Caco-2 (cell line): ENCODE results near the gene ZSCAN23. TPM values are rescaled to one million over a fixed set of nuclear protein-coding genes. Genes with fewer than 3 reads are reported as not detected.

Experiments
- BruUV-seq: library from RNA; stranded (reverse); fragments of 400-500 nt; replicated peaks from 2 replicates; lab custom pipeline; 2021; lab: Mats Ljungman, UMichigan
- CTCF ChIA-PET: fragments of 300-600 bp; sonication (Branson Sonifier 250); formaldehyde crosslinking; loops from one replicate; lab custom pipeline; 2022; ENCODE audit warnings: antibody characterized with exemption; lab: Charles Lee
- POLR2A ChIA-PET: fragments of 300-600 bp; sonication (Branson Sonifier 250); formaldehyde crosslinking; loops from one replicate; lab custom pipeline; 2022; ENCODE audit warnings: antibody characterized with exemption; lab: Charles Lee
- DNase-seq, 2 experiments: peaks; one replicate each; pipeline versions ENCODE4 v3.0.0 to v3.0.0-alpha.2; 2020 to 2022
- H3K27me3 ChIP-seq: replicated peaks from 2 replicates; pipeline ENCODE4 v1.6.0; 2011; ENCODE audit warnings: low read length; ENCODE audit not compliant: control insufficient read depth, insufficient read depth
- H3K36me3 ChIP-seq: 2 replicates; pipeline ENCODE4 v1.5.1; 2011; ENCODE audit warnings: low read length; ENCODE audit not compliant: control insufficient read depth, insufficient read depth
- H3K4me1 ChIP-seq: fragments of 250-450 bp; sonication (Bioruptor Pico); 2 replicates; pipeline ENCODE4 v1.5.1; 2020; ENCODE audit warnings: mild to moderate bottlenecking
- H3K4me3 ChIP-seq: 2 replicates; pipeline ENCODE4 v1.5.1; 2011; ENCODE audit warnings: low read depth, mild to moderate bottlenecking, control low read depth, low read length
- H3K9me3 ChIP-seq: fragments of 250-450 bp; sonication (Bioruptor Pico); 2 replicates; pipeline ENCODE4 v1.5.1; 2020; ENCODE audit warnings: mild to moderate bottlenecking, moderate library complexity
- H3K27ac Mint-ChIP-seq: one replicate; pipeline ENCODE4 v1.8.0; 2022; ENCODE audit warnings: mixed read lengths; ENCODE audit not compliant: unreplicated experiment
- H3K27me3 Mint-ChIP-seq: one replicate; pipeline ENCODE4 v1.8.0; 2022; ENCODE audit warnings: mixed read lengths; ENCODE audit not compliant: insufficient read depth, unreplicated experiment
- H3K36me3 Mint-ChIP-seq: one replicate; pipeline ENCODE4 v1.8.0; 2022; ENCODE audit warnings: mild to moderate bottlenecking, mixed read lengths; ENCODE audit not compliant: insufficient read depth, unreplicated experiment
- H3K4me1 Mint-ChIP-seq: one replicate; pipeline ENCODE4 v1.8.0; 2022; ENCODE audit warnings: low read depth, mixed read lengths; ENCODE audit not compliant: unreplicated experiment
- H3K4me3 Mint-ChIP-seq: one replicate; pipeline ENCODE4 v1.8.0; 2022; ENCODE audit warnings: mild to moderate bottlenecking, moderate library complexity, mixed read lengths; ENCODE audit not compliant: unreplicated experiment
- H3K9me3 Mint-ChIP-seq: one replicate; pipeline ENCODE4 v1.8.0; 2022; ENCODE audit warnings: mixed read lengths; ENCODE audit not compliant: unreplicated experiment
- intact Hi-C: fragments of 100-400 bp; cut with micrococcal nuclease; formaldehyde crosslinking; loops from one replicate; pipeline ENCODE4 v1.10.0; 2022; ENCODE audit not compliant: unreplicated experiment
- total RNA-seq: library from RNA; stranded (reverse); gene quantifications from 2 replicates; pipeline ENCODE4 v1.2.3, GENCODE V29; 2022
- TF ChIP-seq, protein P1 (sequence below), 2 experiments: fragments of 200-600 bp in 1 of 2; IDR thresholded peaks; 1 replicate in 1 of 2; 2 replicates in 1 of 2; pipeline versions ENCODE4 v1.5.1 to v1.8.0; 2011 to 2022; ENCODE audit warnings: antibody characterized with exemption in 1 of 2, control low read depth in 1 of 2, inconsistent platforms in 1 of 2, low read depth in 1 of 2, low read length in 1 of 2, mild to moderate bottlenecking in 1 of 2, moderate library complexity in 1 of 2; ENCODE audit not compliant: insufficient read depth in 1 of 2, severe bottlenecking in 1 of 2, unreplicated experiment in 1 of 2

Gene ZSCAN23
- total RNA-seq, 1 experiment from 2014 or later: not detected

DNA sequence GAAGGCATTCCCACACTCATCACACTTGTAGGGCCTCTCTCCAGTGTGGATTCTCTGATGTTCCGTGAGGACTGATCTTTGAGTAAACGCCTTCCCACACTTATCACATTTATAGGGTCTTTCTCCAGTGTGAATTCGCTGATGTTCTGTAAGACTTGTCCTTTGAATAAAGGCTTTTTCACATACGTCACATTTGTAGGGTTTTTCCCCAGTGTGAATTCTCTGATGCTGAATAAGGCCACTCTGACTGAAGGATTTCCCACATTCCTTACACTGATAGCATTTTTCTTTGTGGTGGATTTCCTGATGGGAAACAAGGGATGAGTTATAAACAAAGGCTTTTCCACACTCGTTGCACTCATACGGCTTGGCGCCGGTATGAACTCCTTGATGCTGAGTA lies 52.6 kb downstream of the ZSCAN23 start:
- no peak overlapping the region for H3K4me3 ChIP-seq
- no TSS peak for BruUV-seq
- ChIA-PET CTCF (no interaction called here), POLR2A (no interaction called here)
- H3K36me3 ChIP-seq: no peaks in the 10 kb centered on the region
- Mint-ChIP-seq H3K27ac (no peak overlapping the region), H3K27me3 (peaks cover 12% of the 10 kb centered on the region), H3K36me3 (no peaks in the 10 kb centered on the region), H3K4me1 (no peaks in the 10 kb centered on the region), H3K4me3 (no peak overlapping the region), H3K9me3 (no peaks in the 10 kb centered on the region)
- H3K27me3 ChIP-seq: no peaks in the 10 kb centered on the region
- H3K4me1 ChIP-seq: no peaks in the 10 kb centered on the region
- intact Hi-C loops: no loop called here
- TF ChIP-seq, protein P1, sequence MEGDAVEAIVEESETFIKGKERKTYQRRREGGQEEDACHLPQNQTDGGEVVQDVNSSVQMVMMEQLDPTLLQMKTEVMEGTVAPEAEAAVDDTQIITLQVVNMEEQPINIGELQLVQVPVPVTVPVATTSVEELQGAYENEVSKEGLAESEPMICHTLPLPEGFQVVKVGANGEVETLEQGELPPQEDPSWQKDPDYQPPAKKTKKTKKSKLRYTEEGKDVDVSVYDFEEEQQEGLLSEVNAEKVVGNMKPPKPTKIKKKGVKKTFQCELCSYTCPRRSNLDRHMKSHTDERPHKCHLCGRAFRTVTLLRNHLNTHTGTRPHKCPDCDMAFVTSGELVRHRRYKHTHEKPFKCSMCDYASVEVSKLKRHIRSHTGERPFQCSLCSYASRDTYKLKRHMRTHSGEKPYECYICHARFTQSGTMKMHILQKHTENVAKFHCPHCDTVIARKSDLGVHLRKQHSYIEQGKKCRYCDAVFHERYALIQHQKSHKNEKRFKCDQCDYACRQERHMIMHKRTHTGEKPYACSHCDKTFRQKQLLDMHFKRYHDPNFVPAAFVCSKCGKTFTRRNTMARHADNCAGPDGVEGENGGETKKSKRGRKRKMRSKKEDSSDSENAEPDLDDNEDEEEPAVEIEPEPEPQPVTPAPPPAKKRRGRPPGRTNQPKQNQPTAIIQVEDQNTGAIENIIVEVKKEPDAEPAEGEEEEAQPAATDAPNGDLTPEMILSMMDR (IDR thresholded peaks at IDR 0.05; ENCODE audit: insufficient read depth in 1 of 2, low read depth in 1 of 2, low read length in 1 of 2, severe bottlenecking in 1 of 2, unreplicated experiment in 1 of 2): no peak
- DNase-seq: no peak
- no peaks in the 10 kb centered on the region for H3K9me3 ChIP-seq

DNA sequence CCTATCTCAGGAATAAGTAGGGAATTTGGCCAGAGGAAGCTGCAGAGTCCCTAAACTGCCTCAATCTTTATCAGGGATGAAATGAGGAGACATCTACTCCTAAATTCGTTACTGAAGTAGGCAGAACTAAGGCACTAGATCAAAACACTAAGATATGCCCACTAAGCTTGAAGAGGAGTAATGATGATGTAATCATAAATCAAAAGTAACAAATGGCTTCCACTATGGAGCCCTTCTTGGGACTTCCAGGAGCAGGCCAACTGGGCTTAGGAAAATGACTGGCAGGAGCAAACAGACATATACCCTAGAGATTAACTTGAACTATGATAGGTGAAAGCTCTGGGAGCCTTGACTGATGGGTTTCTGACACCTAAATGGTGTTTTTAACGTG lies 59.2 kb downstream of the ZSCAN23 start:
- CTCF ChIA-PET: interaction anchor here (1.0 to 2.1 kb wide), 6 partner anchors 28 to 261 kb away, joined by 3 to 26 read pairs (median 5); partner anchors contain the start of genes PGBD1, ZKSCAN3, ZSCAN16 and ZSCAN26
- BruUV-seq: no TSS peak
- H3K4me1 ChIP-seq: peaks cover 11% of the 10 kb centered on the region; the same call in 1 of the 2 replicates
- POLR2A ChIA-PET: interaction anchor here (1.0 to 1.9 kb wide), 3 partner anchors 12 to 48 kb away, joined by 3 to 17 read pairs (median 6); partner anchors contain the start of gene ZSCAN31
- no peak overlapping the region for H3K27ac Mint-ChIP-seq
- no peak overlapping the region; the same call in 1 of the 2 replicates for H3K4me3 ChIP-seq
- DNase-seq: no peak
- intact Hi-C loops: no loop called here
- no peaks in the 10 kb centered on the region for H3K36me3 ChIP-seq
- no peaks in the 10 kb centered on the region for H3K27me3 ChIP-seq
- H3K27me3 Mint-ChIP-seq: peaks cover 7% of the 10 kb centered on the region
- no peaks in the 10 kb centered on the region for H3K9me3 Mint-ChIP-seq
- H3K36me3 Mint-ChIP-seq: peaks cover 8% of the 10 kb centered on the region
- peak overlapping the region; percentile 82 for H3K4me3 Mint-ChIP-seq
- no peaks in the 10 kb centered on the region for H3K9me3 ChIP-seq
- TF ChIP-seq, protein P1 (IDR thresholded peaks at IDR 0.05; ENCODE audit: insufficient read depth in 1 of 2, low read depth in 1 of 2, low read length in 1 of 2, severe bottlenecking in 1 of 2, unreplicated experiment in 1 of 2): no peak
- peaks cover 18% of the 10 kb centered on the region for H3K4me1 Mint-ChIP-seq

DNA sequence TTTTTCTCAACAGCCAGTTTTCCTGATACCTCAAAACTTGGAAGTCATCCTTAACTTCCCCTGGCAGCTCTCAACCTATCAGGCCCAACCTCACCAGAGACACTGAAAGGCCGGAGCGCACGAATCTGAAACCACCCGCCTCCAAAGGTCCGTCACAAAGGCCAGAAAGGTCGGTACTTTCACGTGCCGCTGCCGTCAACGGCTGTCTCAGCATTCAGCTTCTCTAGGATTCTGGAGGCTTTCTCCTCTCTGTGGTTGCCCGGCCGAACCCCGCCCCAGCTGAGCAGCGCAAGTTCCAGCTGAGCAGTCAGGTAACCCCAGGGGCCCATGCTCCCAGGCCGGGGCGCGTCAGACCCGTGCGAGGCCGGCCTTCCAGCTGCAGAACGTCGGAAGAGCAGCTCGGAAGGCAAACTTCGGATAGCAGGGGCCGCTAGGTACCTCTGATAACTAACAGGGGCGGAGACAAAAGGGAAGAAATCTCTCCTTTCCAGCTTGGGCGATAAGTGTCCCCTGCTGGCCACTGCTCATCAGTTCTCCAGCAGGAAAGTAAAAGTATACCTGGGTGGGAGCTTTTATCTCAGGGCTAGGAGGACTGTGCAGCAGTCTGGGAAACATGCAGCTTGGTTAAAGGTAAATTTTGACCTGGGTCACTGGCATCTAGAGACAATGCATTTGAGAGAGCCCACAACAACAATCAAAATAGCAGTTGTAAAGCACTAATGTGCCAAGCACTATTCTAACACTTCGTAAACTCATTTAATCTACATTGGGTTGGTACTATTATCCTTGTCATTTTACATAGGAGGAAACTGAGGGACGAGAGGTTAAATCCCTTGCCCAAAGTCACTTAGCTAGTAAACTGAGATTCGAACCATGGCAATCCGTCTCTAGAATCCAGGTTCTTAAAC lies 59.8 kb downstream of the ZSCAN23 start:
- Histone ChIP-seq H3K4me3 (peak overlapping the region; percentile 50), H3K36me3 (no peaks in the 10 kb centered on the region), H3K27me3 (no peaks in the 10 kb centered on the region), H3K4me1 (peaks cover 11% of the 10 kb centered on the region; the same call in 1 of the 2 replicates), H3K9me3 (peaks cover 6% of the 10 kb centered on the region; the same call in 1 of the 2 replicates)
- H3K4me3 Mint-ChIP-seq: peak overlapping the region; percentile 82
- intact Hi-C loops: loop anchor here (1.0 to 2.0 kb wide), 6 partner anchors 27 to 259 kb away; partner anchors contain the start of genes PGBD1, ZKSCAN4, ZSCAN16 and ZSCAN9
- POLR2A ChIA-PET: interaction anchor here (0.6 to 1.9 kb wide), 10 partner anchors 11 to 545 kb away, joined by 3 to 17 read pairs (median 4); partner anchors contain the start of genes PGBD1, ZKSCAN4, ZSCAN26 and ZSCAN31
- peaks cover 8% of the 10 kb centered on the region for H3K36me3 Mint-ChIP-seq
- TF ChIP-seq, protein P1 (IDR thresholded peaks at IDR 0.05; ENCODE audit: insufficient read depth in 1 of 2, low read depth in 1 of 2, low read length in 1 of 2, severe bottlenecking in 1 of 2, unreplicated experiment in 1 of 2): peak; percentile 57 to 76
- peaks cover 7% of the 10 kb centered on the region for H3K27me3 Mint-ChIP-seq
- H3K27ac Mint-ChIP-seq: peak overlapping the region; percentile 87
- H3K4me1 Mint-ChIP-seq: peaks cover 18% of the 10 kb centered on the region
- BruUV-seq: no TSS peak
- no peaks in the 10 kb centered on the region for H3K9me3 Mint-ChIP-seq
- CTCF ChIA-PET: interaction anchor here (0.8 to 2.1 kb wide), 9 partner anchors 27 to 261 kb away, joined by 3 to 26 read pairs (median 6); partner anchors contain the start of genes PGBD1, ZKSCAN3, ZKSCAN8 and ZSCAN16
- peak; percentile 95 for DNase-seq
